Measurements from ENCODE around the gene NBPF14.
A peak's percentile ranks its signal among the peaks of the same experiment; 100 is the strongest.
"Not testable (repeated sequence)": the region's sequence is repeated elsewhere in the genome, so short reads cannot be mapped to it uniquely, and the experiment has no call there.

Gene NBPF14

GRCh38 chr1:148522561-148523204 lies 73.1 kb downstream of the NBPF14 start:
- under 1% methylated on average over 25 of the region's 30 CpGs for WGBS
- not testable (repeated sequence) for H3K27me3 ChIP-seq (ENCODE audit: insufficient read depth, low read length); H3K27ac ChIP-seq (ENCODE audit: low read depth, low read length); H3K36me3 ChIP-seq (ENCODE audit: insufficient read depth, low read length); H3K9ac ChIP-seq (ENCODE audit: low read depth, low read length); H3K4me1 ChIP-seq (ENCODE audit: insufficient read depth, low read length); H3K9me3 ChIP-seq (ENCODE audit: insufficient read depth, low read depth, low read length)
- peak overlapping the region; percentile 26; the same call in 1 of the 2 replicates for H3K4me3 ChIP-seq (ENCODE audit: low read length)

DNA sequence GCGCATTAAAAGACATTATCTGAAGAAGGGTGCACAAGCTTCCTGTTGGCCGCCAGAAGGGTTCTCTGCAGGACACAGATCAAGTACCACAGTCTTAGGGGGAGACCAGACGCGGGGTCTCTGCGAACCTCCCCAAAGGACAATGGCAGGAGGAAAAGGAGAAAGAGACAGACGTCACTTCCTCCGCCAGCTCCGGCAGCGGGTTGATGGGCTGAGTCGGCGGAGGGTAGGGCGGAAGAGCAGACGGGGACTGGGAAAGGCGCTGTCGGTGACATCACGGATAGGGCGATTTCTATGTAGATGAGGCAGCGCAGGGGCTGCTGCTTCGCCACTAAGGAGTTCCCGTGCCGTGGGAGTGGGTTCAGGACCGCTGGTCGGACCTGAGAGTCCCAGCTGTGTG lies 73.7 kb downstream of the NBPF14 start:
- Histone ChIP-seq H3K27ac (ENCODE audit: low read depth, low read length) (peak overlapping the region; percentile 70; the same call in 1 of the 2 replicates), H3K9ac (ENCODE audit: low read depth, low read length) (peak overlapping the region; percentile 55; the same call in 1 of the 2 replicates), H3K4me3 (ENCODE audit: low read length) (0 out of 2 replicates have a peak overlapping the region, but pooled peaks have one; percentile 26)
- not testable (repeated sequence) for H3K9me3 ChIP-seq (ENCODE audit: insufficient read depth, low read depth, low read length); H3K27me3 ChIP-seq (ENCODE audit: insufficient read depth, low read length); H3K36me3 ChIP-seq (ENCODE audit: insufficient read depth, low read length); H3K4me1 ChIP-seq (ENCODE audit: insufficient read depth, low read length)
- whole genome bisulfite sequencing: 2% methylated on average over 12 of the region's 23 CpGs

- H3K27ac ChIP-seq (ENCODE audit: low read depth, low read length); H3K36me3 ChIP-seq (ENCODE audit: insufficient read depth, low read length); H3K9me3 ChIP-seq (ENCODE audit: insufficient read depth, low read depth, low read length); H3K27me3 ChIP-seq (ENCODE audit: insufficient read depth, low read length); H3K4me3 ChIP-seq (ENCODE audit: low read length); H3K4me1 ChIP-seq (ENCODE audit: insufficient read depth, low read length); H3K9ac ChIP-seq (ENCODE audit: low read depth, low read length): not testable (repeated sequence)
- no CpG with 5 or more reads among the region's 3 CpGs for WGBS
These were observed 81.5 kb downstream of the NBPF14 start for GRCh38 chr1:148514310-148514709.

- not testable (repeated sequence) for H3K9me3 ChIP-seq (ENCODE audit: insufficient read depth, low read depth, low read length); H3K27me3 ChIP-seq (ENCODE audit: insufficient read depth, low read length); H3K4me3 ChIP-seq (ENCODE audit: low read length); H3K36me3 ChIP-seq (ENCODE audit: insufficient read depth, low read length); H3K4me1 ChIP-seq (ENCODE audit: insufficient read depth, low read length); H3K27ac ChIP-seq (ENCODE audit: low read depth, low read length); H3K9ac ChIP-seq (ENCODE audit: low read depth, low read length)
- 100% methylated on average over 4 of the region's 9 CpGs for WGBS
These were observed 83.1 kb downstream of the NBPF14 start for GRCh38 chr1:148512571-148513184.

DNA sequence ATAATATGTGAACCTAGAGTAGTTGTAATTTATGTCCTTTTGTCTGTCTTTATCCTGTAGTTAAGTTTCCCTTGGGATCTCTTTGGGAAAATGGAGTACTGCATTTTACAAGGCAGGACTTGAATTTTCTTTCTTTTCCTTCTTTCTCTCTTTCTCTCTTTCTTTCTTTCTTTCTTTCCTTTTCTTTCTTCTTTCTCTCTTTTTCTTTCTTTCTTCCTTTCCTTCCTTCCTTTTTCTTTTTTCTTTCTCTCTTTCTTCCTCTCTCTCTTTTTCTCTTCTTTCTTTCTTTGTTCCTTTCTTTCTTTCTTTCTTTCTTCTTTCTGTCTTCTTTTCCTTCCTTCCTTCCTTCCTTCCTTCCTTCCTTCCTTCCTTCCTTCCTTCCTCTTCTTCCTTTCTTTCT lies 101.9 kb downstream of the NBPF14 start:
- not testable (repeated sequence) for H3K9ac ChIP-seq (ENCODE audit: low read depth, low read length); H3K27me3 ChIP-seq (ENCODE audit: insufficient read depth, low read length)

GRCh38 chr1:148483029-148483428 lies 112.8 kb downstream of the NBPF14 start, which contains the start of gene PPIAL4G:
Gene PPIAL4G, minus strand, starts transcription at chr1:148483302. Its CDS starts 50 bp downstream, at chr1:148483252.
- not testable (repeated sequence) for H3K9me3 ChIP-seq (ENCODE audit: insufficient read depth, low read depth, low read length); H3K27ac ChIP-seq (ENCODE audit: low read depth, low read length); H3K9ac ChIP-seq (ENCODE audit: low read depth, low read length); H3K27me3 ChIP-seq (ENCODE audit: insufficient read depth, low read length); H3K4me1 ChIP-seq (ENCODE audit: insufficient read depth, low read length); H3K36me3 ChIP-seq (ENCODE audit: insufficient read depth, low read length); H3K4me3 ChIP-seq (ENCODE audit: low read length)
- 94% methylated on average over 11 of the region's 12 CpGs for WGBS

More for the DNA sequence above, 101.9 kb downstream of the NBPF14 start:
- H3K9me3 ChIP-seq (ENCODE audit: insufficient read depth, low read depth, low read length); H3K4me3 ChIP-seq (ENCODE audit: low read length); H3K4me1 ChIP-seq (ENCODE audit: insufficient read depth, low read length); H3K36me3 ChIP-seq (ENCODE audit: insufficient read depth, low read length); H3K27ac ChIP-seq (ENCODE audit: low read depth, low read length): not testable (repeated sequence)
